ENCODE data around the gene MAD1L1.
A peak's percentile ranks its signal among the peaks of the same experiment; 100 is the strongest.

Gene MAD1L1

DNA sequence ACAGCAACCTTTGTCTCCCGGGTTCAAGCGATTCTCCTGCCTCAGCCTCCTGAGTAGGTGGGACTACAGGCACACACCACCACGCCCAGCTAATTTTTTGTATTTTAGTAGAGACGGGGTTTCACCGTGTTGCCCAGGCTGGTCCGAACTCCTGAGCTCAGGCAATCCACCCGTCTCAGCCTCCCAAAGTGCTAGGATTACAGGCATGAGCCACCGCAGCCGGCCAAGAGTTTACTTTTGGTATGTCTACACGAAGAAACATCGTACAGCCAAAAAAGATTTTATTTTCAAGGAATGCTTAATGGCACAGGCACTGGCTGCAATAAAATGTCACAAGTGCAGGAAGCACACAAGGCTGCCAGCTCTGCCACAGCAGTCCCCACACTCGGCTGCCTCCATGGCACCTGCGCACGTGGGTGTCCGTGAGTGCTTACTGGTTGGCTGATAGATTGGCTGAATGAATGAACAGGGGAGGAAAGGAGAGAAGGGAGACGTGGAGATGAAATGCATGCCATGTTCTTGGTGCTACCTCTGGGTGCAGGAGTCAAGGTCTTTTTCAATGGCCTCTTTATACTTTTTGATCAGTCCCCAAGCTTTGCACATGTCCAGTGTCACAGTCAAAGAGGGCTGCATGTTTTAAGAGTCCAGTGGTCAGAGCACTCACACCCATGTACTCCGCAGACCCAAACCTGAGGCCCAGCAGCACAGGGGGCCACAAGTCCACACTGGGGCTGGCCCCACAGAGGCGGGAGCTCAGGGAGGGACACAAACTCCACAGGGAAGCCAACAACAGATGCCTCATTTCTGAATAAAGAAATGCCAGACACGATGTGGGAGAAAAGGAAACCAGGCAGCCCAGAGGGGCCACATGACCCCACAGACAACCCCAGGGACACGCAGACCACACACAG, 198.2 kb downstream of the MAD1L1 start:
- Histone ChIP-seq H3K27ac (ENCODE audit: poor library complexity, severe bottlenecking) (no peak overlapping the region), H3K4me3 (ENCODE audit: severe bottlenecking) (no peak overlapping the region), H3K36me3 (ENCODE audit: low read depth) (no peaks in the 10 kb centered on the region), H3K27me3 (ENCODE audit: insufficient read depth, poor library complexity, severe bottlenecking) (no peaks in the 10 kb centered on the region), H3K4me1 (ENCODE audit: insufficient read depth, poor library complexity, severe bottlenecking) (no peaks in the 10 kb centered on the region), H3K9me3 (ENCODE audit: severe bottlenecking) (no peaks in the 10 kb centered on the region)
- TF ChIP-seq, protein P1, sequence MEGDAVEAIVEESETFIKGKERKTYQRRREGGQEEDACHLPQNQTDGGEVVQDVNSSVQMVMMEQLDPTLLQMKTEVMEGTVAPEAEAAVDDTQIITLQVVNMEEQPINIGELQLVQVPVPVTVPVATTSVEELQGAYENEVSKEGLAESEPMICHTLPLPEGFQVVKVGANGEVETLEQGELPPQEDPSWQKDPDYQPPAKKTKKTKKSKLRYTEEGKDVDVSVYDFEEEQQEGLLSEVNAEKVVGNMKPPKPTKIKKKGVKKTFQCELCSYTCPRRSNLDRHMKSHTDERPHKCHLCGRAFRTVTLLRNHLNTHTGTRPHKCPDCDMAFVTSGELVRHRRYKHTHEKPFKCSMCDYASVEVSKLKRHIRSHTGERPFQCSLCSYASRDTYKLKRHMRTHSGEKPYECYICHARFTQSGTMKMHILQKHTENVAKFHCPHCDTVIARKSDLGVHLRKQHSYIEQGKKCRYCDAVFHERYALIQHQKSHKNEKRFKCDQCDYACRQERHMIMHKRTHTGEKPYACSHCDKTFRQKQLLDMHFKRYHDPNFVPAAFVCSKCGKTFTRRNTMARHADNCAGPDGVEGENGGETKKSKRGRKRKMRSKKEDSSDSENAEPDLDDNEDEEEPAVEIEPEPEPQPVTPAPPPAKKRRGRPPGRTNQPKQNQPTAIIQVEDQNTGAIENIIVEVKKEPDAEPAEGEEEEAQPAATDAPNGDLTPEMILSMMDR (IDR thresholded peaks at IDR 0.05; ENCODE audit: poor library complexity, severe bottlenecking), result no peak
- DNase-seq (ENCODE audit: low spot score), result peak; percentile 27
- no peak for ATAC-seq (ENCODE audit: low read depth)

DNA sequence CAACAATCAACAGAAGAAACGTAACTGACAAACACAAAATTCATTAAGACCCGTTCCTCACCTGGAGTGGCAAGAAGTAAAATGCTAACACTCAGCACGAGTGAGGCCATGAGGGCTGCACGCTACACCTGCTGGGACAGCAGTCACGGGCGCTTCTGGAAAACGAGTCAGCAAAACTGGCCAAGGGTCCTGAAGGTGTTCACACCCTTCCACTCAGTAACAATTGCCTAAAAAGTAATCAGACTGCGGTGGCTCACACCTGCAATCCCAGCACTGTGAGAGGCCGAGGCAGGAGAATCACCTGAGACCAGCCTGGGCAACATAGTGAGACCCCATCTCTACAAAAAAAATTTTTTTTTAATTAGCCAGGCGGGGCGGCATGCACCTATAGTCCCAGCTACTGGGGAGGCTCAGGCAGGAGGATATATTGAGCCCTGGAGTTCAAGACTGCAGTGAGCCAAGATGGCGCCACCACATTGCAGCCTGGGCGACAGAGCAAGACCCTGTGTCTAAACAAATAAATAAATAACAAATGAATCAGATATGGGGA, 199.1 kb downstream of the MAD1L1 start:
- Histone ChIP-seq H3K36me3 (ENCODE audit: low read depth) (no peaks in the 10 kb centered on the region), H3K27ac (ENCODE audit: poor library complexity, severe bottlenecking) (no peak overlapping the region), H3K4me3 (ENCODE audit: severe bottlenecking) (no peak overlapping the region), H3K27me3 (ENCODE audit: insufficient read depth, poor library complexity, severe bottlenecking) (no peaks in the 10 kb centered on the region), H3K9me3 (ENCODE audit: severe bottlenecking) (no peaks in the 10 kb centered on the region), H3K4me1 (ENCODE audit: insufficient read depth, poor library complexity, severe bottlenecking) (no peaks in the 10 kb centered on the region)
- no peak for ATAC-seq (ENCODE audit: low read depth)
- DNase-seq (ENCODE audit: low spot score), result peak; percentile 30
- TF ChIP-seq, protein P1 (IDR thresholded peaks at IDR 0.05; ENCODE audit: poor library complexity, severe bottlenecking), result no peak

DNA sequence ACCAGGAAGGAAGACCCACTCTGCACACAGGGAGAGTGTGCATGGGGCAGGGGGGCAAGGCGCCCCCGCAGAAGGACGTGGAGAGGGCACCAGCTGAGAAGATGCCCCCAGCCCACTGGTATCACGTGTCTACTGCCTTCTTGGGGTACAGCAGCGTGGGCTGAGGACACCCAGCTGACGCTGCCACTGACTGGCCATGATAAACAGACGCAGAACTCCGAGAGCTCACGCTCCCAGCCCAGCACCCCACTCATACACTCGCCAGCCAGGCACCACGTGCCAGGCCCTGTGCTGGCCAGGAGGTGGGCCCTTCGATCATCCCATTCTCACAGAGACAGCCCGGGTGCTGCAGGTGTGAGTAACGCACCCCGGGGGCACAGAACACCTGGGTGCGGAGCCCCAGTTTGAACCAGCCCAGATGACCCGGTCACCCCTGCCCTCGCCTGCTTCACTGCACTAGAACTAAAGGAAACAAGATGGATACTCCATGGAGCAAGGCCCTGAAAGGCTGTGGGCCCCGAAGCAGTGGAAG, 199.8 kb downstream of the MAD1L1 start:
- Histone ChIP-seq H3K27me3 (ENCODE audit: insufficient read depth, poor library complexity, severe bottlenecking) (no peaks in the 10 kb centered on the region), H3K27ac (ENCODE audit: poor library complexity, severe bottlenecking) (no peak overlapping the region), H3K4me1 (ENCODE audit: insufficient read depth, poor library complexity, severe bottlenecking) (no peaks in the 10 kb centered on the region), H3K9me3 (ENCODE audit: severe bottlenecking) (no peaks in the 10 kb centered on the region), H3K36me3 (ENCODE audit: low read depth) (no peaks in the 10 kb centered on the region), H3K4me3 (ENCODE audit: severe bottlenecking) (no peak overlapping the region)
- DNase-seq (ENCODE audit: low spot score) (peak; percentile 39), ATAC-seq (ENCODE audit: low read depth) (no peak)
- TF ChIP-seq, protein P1 (IDR thresholded peaks at IDR 0.05; ENCODE audit: poor library complexity, severe bottlenecking), result no peak

DNA sequence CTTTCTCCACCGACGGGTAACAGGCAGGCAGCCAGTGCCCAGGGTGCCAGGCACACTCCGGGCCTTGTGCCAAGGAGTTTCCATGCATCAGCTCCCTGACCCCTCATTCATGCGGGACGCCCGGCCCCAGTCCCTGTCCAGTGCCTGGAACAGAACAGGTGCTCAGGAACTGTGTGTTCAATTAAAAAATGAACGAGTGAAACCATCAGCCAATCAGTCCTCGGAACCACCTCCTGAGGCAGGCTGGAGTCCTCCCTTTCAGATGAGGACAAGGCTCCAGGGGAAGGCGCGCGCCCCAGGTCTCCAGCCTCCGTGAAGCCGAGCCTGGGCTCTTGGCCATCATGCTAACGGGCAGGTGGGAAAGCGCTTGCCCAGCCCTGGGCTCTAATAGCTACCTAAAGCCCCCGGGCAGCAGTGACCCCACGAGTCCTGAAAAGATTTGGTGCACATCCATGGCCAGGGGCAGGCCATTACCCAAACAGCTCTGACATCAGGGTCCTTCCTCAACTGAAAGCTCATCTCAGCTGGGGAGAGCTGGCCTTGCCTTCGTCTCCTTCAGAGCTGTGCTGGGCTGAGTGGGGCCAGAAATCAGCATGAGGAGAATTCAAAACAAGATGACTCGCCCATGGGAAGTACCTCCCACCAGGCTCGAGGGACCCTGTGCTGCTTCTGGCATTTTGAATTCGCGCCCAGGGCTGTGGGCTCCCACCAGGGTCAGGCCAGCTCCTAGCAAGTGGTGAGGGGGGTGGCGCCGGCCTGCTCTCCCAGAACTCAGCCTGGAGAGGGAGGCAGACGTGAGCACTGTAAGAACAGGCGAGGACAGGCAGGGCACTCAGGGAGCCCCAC, 200.5 kb downstream of the MAD1L1 start:
- TF ChIP-seq, protein P1 (IDR thresholded peaks at IDR 0.05; ENCODE audit: poor library complexity, severe bottlenecking), result no peak
- H3K27me3 ChIP-seq (ENCODE audit: insufficient read depth, poor library complexity, severe bottlenecking), result no peaks in the 10 kb centered on the region
- H3K4me3 ChIP-seq (ENCODE audit: severe bottlenecking), result no peak overlapping the region
- DNase-seq (ENCODE audit: low spot score), result peak; percentile 52
- no peaks in the 10 kb centered on the region for H3K36me3 ChIP-seq (ENCODE audit: low read depth)
- no peak for ATAC-seq (ENCODE audit: low read depth)
- no peaks in the 10 kb centered on the region for H3K4me1 ChIP-seq (ENCODE audit: insufficient read depth, poor library complexity, severe bottlenecking)
- no peak overlapping the region for H3K27ac ChIP-seq (ENCODE audit: poor library complexity, severe bottlenecking)
- H3K9me3 ChIP-seq (ENCODE audit: severe bottlenecking), result no peaks in the 10 kb centered on the region

Data from RWPE2 (cell line).